BE2C (cell line): ENCODE measurements around the gene GRAMD4.

Source experiments
- DNase-seq: peaks from one replicate; pipeline ENCODE4 v3.0.0-alpha.2; 2020
- H3K27me3 ChIP-seq: fragments of 250-450 bp; sonication (Bioruptor Pico); 2 replicates; pipeline ENCODE4 v1.5.1; 2020; ENCODE audit warnings: mild to moderate bottlenecking
- H3K36me3 ChIP-seq: fragments of 250-450 bp; sonication (Bioruptor Pico); 2 replicates; pipeline ENCODE4 v1.5.1; 2020; ENCODE audit warnings: mild to moderate bottlenecking
- H3K4me1 ChIP-seq: fragments of 250-450 bp; sonication (Bioruptor Pico); 2 replicates; pipeline ENCODE4 v1.5.1; 2020
- H3K4me3 ChIP-seq: 2 replicates; pipeline ENCODE4 v1.5.1; 2011; ENCODE audit warnings: low read depth, low read length
- H3K9me3 ChIP-seq: fragments of 250-450 bp; sonication (Bioruptor Pico); 2 replicates; pipeline ENCODE4 v1.5.1; 2020
- CTCF ChIP-seq: IDR thresholded peaks from 2 replicates; pipeline ENCODE4 v1.5.1; 2012; ENCODE audit warnings: mild to moderate bottlenecking, low read depth, low read length

The GRAMD4 gene

DNA sequence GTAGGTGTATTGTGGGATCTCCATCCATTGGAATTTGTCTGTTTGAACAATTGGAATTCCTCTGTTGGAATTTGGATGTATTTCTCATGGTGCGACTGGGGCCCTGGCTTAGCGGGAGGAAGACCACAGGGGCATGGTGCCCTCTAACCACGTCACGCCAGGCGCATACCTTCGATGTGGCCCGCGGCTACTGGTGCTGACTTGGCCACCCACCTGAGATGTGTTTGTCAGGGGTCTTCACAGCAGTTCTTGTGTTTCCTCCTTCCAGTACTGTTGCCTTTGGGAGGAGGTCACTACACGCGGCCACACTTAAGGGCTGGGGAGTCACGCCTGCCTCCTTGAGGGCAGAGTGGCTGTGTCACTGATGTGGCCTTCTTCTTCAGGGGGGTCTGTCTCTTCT lies 36.6 kb upstream of the GRAMD4 start:
- Histone ChIP-seq H3K9me3 (no peaks in the 10 kb centered on the region), H3K36me3 (peaks cover 7% of the 10 kb centered on the region), H3K4me3 (no peak overlapping the region), H3K27me3 (no peaks in the 10 kb centered on the region), H3K4me1 (peaks cover 35% of the 10 kb centered on the region)
- TF ChIP-seq CTCF, result no peak
- DNase-seq, result no peak

DNA sequence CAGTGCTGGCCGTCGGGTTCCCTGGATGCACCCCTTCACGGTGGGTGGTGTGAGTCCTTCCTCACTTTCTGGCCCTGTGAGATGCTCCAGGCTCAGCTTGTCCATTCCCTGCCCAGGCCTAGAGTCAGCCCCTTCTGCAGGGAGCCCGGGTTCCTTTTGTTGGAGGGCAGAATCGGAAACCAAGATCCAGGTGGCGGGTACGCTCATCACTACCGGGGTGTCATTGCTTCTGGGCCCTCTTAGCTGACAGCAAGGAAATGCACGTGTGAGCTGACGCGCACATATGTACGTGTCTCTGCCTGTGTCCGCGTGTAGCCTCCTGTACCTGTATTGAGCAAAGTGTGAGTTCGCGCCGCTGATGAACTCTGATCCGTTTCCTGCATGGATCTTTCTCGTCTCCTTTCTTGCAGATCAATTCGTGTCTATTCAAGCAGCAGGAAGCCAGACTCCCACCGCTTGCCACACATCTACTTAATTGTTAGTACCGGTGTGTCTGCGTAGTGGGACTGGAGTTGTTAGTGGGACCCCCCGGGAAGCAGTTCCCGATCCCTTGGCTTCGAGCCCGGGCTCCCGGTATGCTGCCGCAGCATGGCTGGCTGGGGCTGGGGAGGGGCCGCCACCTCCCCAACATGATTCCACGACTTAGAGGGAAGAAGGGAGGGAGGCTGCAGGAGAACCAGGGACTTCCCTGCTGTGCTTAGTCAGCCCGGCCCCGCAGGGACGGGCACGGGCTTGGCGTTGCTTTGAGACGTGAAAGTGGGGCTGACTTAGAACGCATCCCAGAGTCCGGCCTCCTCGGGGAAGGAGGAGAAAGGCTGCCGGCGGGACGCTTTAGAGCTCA lies 35.9 kb upstream of the GRAMD4 start:
- no peak for TF ChIP-seq CTCF
- no peaks in the 10 kb centered on the region for H3K9me3 ChIP-seq
- H3K27me3 ChIP-seq, result no peaks in the 10 kb centered on the region
- peaks cover 7% of the 10 kb centered on the region for H3K36me3 ChIP-seq
- peaks cover 32% of the 10 kb centered on the region for H3K4me1 ChIP-seq
- peak; percentile 19 for DNase-seq
- no peak overlapping the region for H3K4me3 ChIP-seq

DNA sequence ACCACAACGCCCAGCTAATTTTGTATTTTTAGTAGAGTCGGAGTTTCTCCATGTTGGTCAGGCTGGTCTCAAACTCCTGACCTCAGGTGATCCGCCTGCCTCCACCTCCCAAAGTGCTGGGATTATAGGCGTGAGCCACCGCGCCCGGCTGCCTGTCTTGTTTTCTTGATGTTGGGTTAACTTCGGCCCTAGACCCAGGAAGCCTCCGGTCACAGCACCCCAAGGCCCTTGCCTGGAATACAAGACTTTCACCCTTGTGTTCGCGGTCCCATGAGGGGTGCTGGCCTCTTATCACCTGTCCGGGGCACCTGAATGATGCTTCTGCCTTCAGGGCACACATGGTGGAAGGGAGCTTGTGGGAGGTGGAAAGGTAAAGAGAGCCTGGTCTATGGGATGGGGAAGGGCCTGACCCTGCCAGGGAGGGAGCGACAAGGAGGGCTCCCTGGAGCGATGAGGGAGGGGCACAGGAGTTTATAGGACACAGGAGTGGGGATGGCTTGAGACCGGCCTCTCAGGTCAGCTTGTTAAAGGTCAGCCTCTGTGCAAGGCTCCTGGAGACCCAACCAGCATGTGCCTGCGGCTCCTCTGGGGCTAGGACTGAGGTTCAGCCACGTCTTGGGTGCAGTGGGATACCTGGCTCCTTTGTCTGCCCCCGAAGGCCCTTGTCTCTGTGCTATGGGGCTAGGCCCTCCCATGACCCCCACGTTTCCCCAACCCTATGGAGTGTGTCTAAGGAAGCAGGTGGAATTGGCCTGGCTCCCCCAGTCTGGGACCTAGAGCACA lies 34.7 kb upstream of the GRAMD4 start:
- Histone ChIP-seq H3K9me3 (no peaks in the 10 kb centered on the region), H3K36me3 (peaks cover 7% of the 10 kb centered on the region), H3K27me3 (no peaks in the 10 kb centered on the region), H3K4me3 (no peak overlapping the region), H3K4me1 (peaks cover 33% of the 10 kb centered on the region)
- TF ChIP-seq CTCF, result no peak
- DNase-seq, result no peak

- TF ChIP-seq CTCF, result no peak
- no peaks in the 10 kb centered on the region for H3K27me3 ChIP-seq
- H3K36me3 ChIP-seq, result peaks cover 7% of the 10 kb centered on the region
- no peaks in the 10 kb centered on the region for H3K9me3 ChIP-seq
- peaks cover 33% of the 10 kb centered on the region for H3K4me1 ChIP-seq
- no peak overlapping the region for H3K4me3 ChIP-seq
- DNase-seq, result no peak
Observed at GRCh38 chr22:46586123-46586519, 34.1 kb upstream of the GRAMD4 start.

GRCh38 chr22:46586531-46587011 lies 33.6 kb upstream of the GRAMD4 start:
- peaks cover 33% of the 10 kb centered on the region for H3K4me1 ChIP-seq
- no peaks in the 10 kb centered on the region for H3K27me3 ChIP-seq
- H3K9me3 ChIP-seq, result no peaks in the 10 kb centered on the region
- H3K4me3 ChIP-seq, result no peak overlapping the region
- DNase-seq, result no peak
- H3K36me3 ChIP-seq, result peaks cover 6% of the 10 kb centered on the region
- TF ChIP-seq CTCF, result no peak
